MM.1S (cell line): ENCODE data around the gene SLC9B2.

ENCODE experiments used
- DNase-seq: peaks from one replicate; pipeline ENCODE4 v3.0.0-alpha.2; 2015
- H2AFZ ChIP-seq: fragments of 300-600 bp; sonication (generic); 2 replicates; pipeline ENCODE4 v1.6.0; 2016; ENCODE audit warnings: antibody characterized with exemption, low read length
- H3F3A ChIP-seq: fragments of 300-600 bp; sonication (generic); 2 replicates; pipeline ENCODE4 v1.6.1; 2016; ENCODE audit warnings: mild to moderate bottlenecking, antibody characterized with exemption, low read length, moderate library complexity, mixed read lengths; ENCODE audit not compliant: insufficient read depth
- H3K27ac ChIP-seq: fragments of 300-600 bp; sonication (generic); 2 replicates; pipeline ENCODE4 v1.5.1; 2016; ENCODE audit warnings: mild to moderate bottlenecking, low read length
- H3K27me3 ChIP-seq: fragments of 300-600 bp; sonication (generic); replicated peaks from 2 replicates; pipeline ENCODE4 v1.6.0; 2016; ENCODE audit warnings: low read length; ENCODE audit not compliant: insufficient read depth
- H3K36me3 ChIP-seq: fragments of 300-600 bp; sonication (generic); replicated peaks from 2 replicates; pipeline ENCODE4 v1.6.1; 2016; ENCODE audit warnings: mild to moderate bottlenecking, low read length, mixed read lengths; ENCODE audit not compliant: insufficient read depth
- H3K4me1 ChIP-seq: fragments of 300-600 bp; sonication (generic); 2 replicates; pipeline ENCODE4 v1.6.1; 2016; ENCODE audit warnings: low read length, mixed read lengths
- H3K4me2 ChIP-seq: fragments of 300-600 bp; sonication (generic); 2 replicates; pipeline ENCODE4 v1.6.0; 2016; ENCODE audit warnings: low read depth, low read length
- H3K4me3 ChIP-seq: fragments of 300-600 bp; sonication (generic); 2 replicates; pipeline ENCODE4 v1.5.1; 2016; ENCODE audit warnings: low read length, mixed read lengths
- H3K79me2 ChIP-seq: fragments of 300-600 bp; sonication (generic); 2 replicates; pipeline ENCODE4 v1.6.1; 2016; ENCODE audit warnings: mixed run types, low read length, mixed read lengths
- H3K9ac ChIP-seq: fragments of 300-600 bp; sonication (generic); 2 replicates; pipeline ENCODE4 v1.6.1; 2016; ENCODE audit warnings: low read length, mixed read lengths
- H3K9me2 ChIP-seq: fragments of 300-600 bp; sonication (generic); replicated peaks from 2 replicates; pipeline ENCODE4 v1.6.1; 2016; ENCODE audit warnings: mild to moderate bottlenecking, low read length, mixed read lengths; ENCODE audit not compliant: insufficient read depth
- H3K9me3 ChIP-seq: fragments of 300-600 bp; sonication (generic); replicated peaks from 2 replicates; pipeline ENCODE4 v1.6.1; 2016; ENCODE audit warnings: mild to moderate bottlenecking, low read length, mixed read lengths; ENCODE audit not compliant: insufficient read depth
- H4K20me1 ChIP-seq: fragments of 300-600 bp; sonication (generic); 2 replicates; pipeline ENCODE4 v1.6.1; 2016; ENCODE audit warnings: mild to moderate bottlenecking, low read length, moderate library complexity, mixed read lengths; ENCODE audit not compliant: insufficient read depth
- EZH2 ChIP-seq: fragments of 300-600 bp; sonication (generic); optimal IDR thresholded peaks from 2 replicates; pipeline ENCODE3; 2017; ENCODE audit warnings: low read depth, mild to moderate bottlenecking, antibody characterized with exemption, low read length, mixed read lengths
- EZH2phosphoT487 ChIP-seq: fragments of 300-600 bp; sonication (generic); IDR thresholded peaks from 2 replicates; pipeline ENCODE4 v1.6.1; 2018; ENCODE audit warnings: antibody characterized with exemption, low read length
- TF ChIP-seq, protein P1 (sequence below): fragments of 300-600 bp; sonication (generic); IDR thresholded peaks from 2 replicates; pipeline ENCODE4 v1.5.1; 2016; ENCODE audit warnings: antibody characterized with exemption, low read length, mixed read lengths

The SLC9B2 gene

GRCh38 chr4:103010804-103011203, 65.8 kb downstream of the SLC9B2 start:
- Histone ChIP-seq H3K27ac (no peak overlapping the region), H3K4me1 (no peaks in the 10 kb centered on the region), H3K4me3 (no peak overlapping the region), H3K9ac (no peak overlapping the region), H2AFZ (no peak overlapping the region), H3K9me2 (no peaks in the 10 kb centered on the region), H3K36me3 (no peaks in the 10 kb centered on the region), H4K20me1 (no peaks in the 10 kb centered on the region), H3K79me2 (no peaks in the 10 kb centered on the region), H3K27me3 (no peaks in the 10 kb centered on the region), H3F3A (no peaks in the 10 kb centered on the region), H3K4me2 (no peak overlapping the region), H3K9me3 (no peaks in the 10 kb centered on the region)
- TF ChIP-seq, protein P1, sequence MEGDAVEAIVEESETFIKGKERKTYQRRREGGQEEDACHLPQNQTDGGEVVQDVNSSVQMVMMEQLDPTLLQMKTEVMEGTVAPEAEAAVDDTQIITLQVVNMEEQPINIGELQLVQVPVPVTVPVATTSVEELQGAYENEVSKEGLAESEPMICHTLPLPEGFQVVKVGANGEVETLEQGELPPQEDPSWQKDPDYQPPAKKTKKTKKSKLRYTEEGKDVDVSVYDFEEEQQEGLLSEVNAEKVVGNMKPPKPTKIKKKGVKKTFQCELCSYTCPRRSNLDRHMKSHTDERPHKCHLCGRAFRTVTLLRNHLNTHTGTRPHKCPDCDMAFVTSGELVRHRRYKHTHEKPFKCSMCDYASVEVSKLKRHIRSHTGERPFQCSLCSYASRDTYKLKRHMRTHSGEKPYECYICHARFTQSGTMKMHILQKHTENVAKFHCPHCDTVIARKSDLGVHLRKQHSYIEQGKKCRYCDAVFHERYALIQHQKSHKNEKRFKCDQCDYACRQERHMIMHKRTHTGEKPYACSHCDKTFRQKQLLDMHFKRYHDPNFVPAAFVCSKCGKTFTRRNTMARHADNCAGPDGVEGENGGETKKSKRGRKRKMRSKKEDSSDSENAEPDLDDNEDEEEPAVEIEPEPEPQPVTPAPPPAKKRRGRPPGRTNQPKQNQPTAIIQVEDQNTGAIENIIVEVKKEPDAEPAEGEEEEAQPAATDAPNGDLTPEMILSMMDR, result no peak
- TF ChIP-seq EZH2phosphoT487, result no peak
- no peak for TF ChIP-seq EZH2
- DNase-seq, result no peak

DNA sequence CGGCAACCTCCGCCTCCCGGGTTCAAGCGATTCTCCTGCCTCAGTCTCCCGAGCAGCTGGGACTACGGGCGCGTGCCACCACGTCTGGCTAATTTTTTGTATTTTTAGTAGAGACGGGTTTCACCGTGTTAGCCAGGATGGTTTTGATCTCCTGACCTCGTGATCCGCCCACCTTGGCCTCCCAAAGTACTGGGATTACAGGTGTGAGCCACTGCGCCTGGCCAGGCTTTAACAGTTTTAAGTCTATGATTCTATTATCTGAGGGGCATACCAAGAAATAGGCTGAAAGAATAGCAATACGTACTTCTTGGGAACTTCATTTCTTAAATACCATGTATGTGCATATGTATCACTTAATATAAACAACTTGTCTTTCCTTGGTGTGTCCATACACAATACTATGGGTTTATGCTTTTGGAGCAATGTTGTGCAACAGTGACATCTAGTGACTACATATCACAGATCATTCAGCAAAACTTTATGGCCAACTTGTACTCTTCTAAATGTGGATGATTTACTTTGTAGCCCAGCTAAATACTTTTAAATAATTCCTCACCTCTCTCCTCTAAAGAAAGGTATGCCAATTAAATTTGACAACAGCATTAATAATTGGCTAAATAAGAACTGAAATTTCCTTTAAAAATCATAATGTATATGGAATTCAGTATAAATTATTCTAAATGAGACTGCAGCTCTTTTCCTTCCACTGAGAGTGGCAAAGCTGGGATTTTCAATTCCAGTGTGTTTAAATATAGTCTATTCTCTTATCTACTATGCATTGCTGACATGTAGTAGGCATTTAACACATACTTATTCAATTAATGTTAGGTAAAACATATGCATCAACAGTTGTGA, 67.5 kb downstream of the SLC9B2 start:
- TF ChIP-seq, protein P1, result peak; percentile 80
- TF ChIP-seq EZH2phosphoT487 (no peak), EZH2 (no peak)
- Histone ChIP-seq H3K36me3 (no peaks in the 10 kb centered on the region), H3F3A (no peaks in the 10 kb centered on the region), H3K4me3 (no peak overlapping the region), H3K27ac (no peak overlapping the region), H3K4me1 (no peaks in the 10 kb centered on the region), H3K9me3 (no peaks in the 10 kb centered on the region), H3K79me2 (no peaks in the 10 kb centered on the region), H3K4me2 (no peak overlapping the region), H3K9ac (no peak overlapping the region), H2AFZ (no peak overlapping the region), H3K9me2 (no peaks in the 10 kb centered on the region), H4K20me1 (no peaks in the 10 kb centered on the region), H3K27me3 (no peaks in the 10 kb centered on the region)
- peak; percentile 72 for DNase-seq

- no peaks in the 10 kb centered on the region for H3K9me2 ChIP-seq
- no peak overlapping the region for H3K4me3 ChIP-seq
- no peaks in the 10 kb centered on the region for H3K79me2 ChIP-seq
- H3K36me3 ChIP-seq, result no peaks in the 10 kb centered on the region
- H3F3A ChIP-seq, result no peaks in the 10 kb centered on the region
- H3K4me1 ChIP-seq, result no peaks in the 10 kb centered on the region
- no peaks in the 10 kb centered on the region for H3K9me3 ChIP-seq
- H3K4me2 ChIP-seq, result no peak overlapping the region
- no peak overlapping the region for H3K9ac ChIP-seq
- TF ChIP-seq, protein P1, result no peak
- TF ChIP-seq EZH2 (no peak), EZH2phosphoT487 (no peak)
- H2AFZ ChIP-seq, result no peak overlapping the region
- no peaks in the 10 kb centered on the region for H3K27me3 ChIP-seq
- H4K20me1 ChIP-seq, result no peaks in the 10 kb centered on the region
- no peak for DNase-seq
- no peak overlapping the region for H3K27ac ChIP-seq
Observed at GRCh38 chr4:103002551-103002950, 74.0 kb downstream of the SLC9B2 start.
